Neural crest cell (in vitro differentiated cells): ENCODE data around the gene WNK2. TPM values are rescaled to one million over a fixed set of nuclear protein-coding genes. Genes with fewer than 3 reads are reported as not detected.
A peak's percentile ranks its signal among the peaks of the same experiment; 100 is the strongest.

Experiments used
- DNase-seq: peaks from one replicate; pipeline ENCODE4 v3.0.0; 2021; ENCODE audit warnings: low read depth, mixed read lengths, low spot score
- H3K27ac Mint-ChIP-seq: one replicate; pipeline ENCODE4 v1.8.0; 2021; ENCODE audit warnings: mild to moderate bottlenecking, mixed read lengths; ENCODE audit not compliant: unreplicated experiment
- H3K27me3 Mint-ChIP-seq: 2 replicates; pipeline ENCODE4 v1.8.0; 2021; ENCODE audit warnings: low read depth, mild to moderate bottlenecking, mixed read lengths
- H3K36me3 Mint-ChIP-seq: 2 replicates; pipeline ENCODE4 v1.8.0; 2021; ENCODE audit warnings: low read depth, mild to moderate bottlenecking, mixed read lengths
- H3K4me1 Mint-ChIP-seq: 2 replicates; pipeline ENCODE4 v1.8.0; 2021; ENCODE audit warnings: mixed read lengths
- H3K4me3 Mint-ChIP-seq: one replicate; pipeline ENCODE4 v1.8.0; 2021; ENCODE audit warnings: mild to moderate bottlenecking, mixed read lengths
- H3K9me3 Mint-ChIP-seq: 2 replicates; pipeline ENCODE4 v1.8.0; 2021; ENCODE audit warnings: mixed read lengths
- CTCF ChIP-seq: fragments of 200-600 bp; sonication (generic); conservative IDR thresholded peaks from 2 replicates; pipeline ENCODE4 v1.5.0; 2021; ENCODE audit warnings: antibody characterized with exemption, mild to moderate bottlenecking
- total RNA-seq: library from RNA; stranded (reverse); gene quantifications from 2 replicates; pipeline ENCODE4 v1.2.1, GENCODE V29; 2021

Gene WNK2
- total RNA-seq, 1 donor from 2014 or later, result 27.8 TPM

GRCh38 chr9:93156475-93157008 is 27.4 kb upstream of the WNK2 start:
- TF ChIP-seq CTCF, result no peak
- H3K36me3 Mint-ChIP-seq, result no peaks in the 10 kb centered on the region
- no peak for DNase-seq
- H3K9me3 Mint-ChIP-seq, result no peaks in the 10 kb centered on the region
- no peak overlapping the region for H3K4me3 Mint-ChIP-seq
- no peak overlapping the region for H3K27ac Mint-ChIP-seq
- H3K27me3 Mint-ChIP-seq, result no peaks in the 10 kb centered on the region
- peaks cover 6% of the 10 kb centered on the region for H3K4me1 Mint-ChIP-seq

GRCh38 chr9:93159601-93160471 is 24.1 kb upstream of the WNK2 start:
- DNase-seq, result peak; percentile 93
- H3K4me3 Mint-ChIP-seq, result no peak overlapping the region
- no peaks in the 10 kb centered on the region for H3K9me3 Mint-ChIP-seq
- no peaks in the 10 kb centered on the region for H3K27me3 Mint-ChIP-seq
- peaks cover 15% of the 10 kb centered on the region for H3K4me1 Mint-ChIP-seq
- no peaks in the 10 kb centered on the region for H3K36me3 Mint-ChIP-seq
- peak; percentile 98 for TF ChIP-seq CTCF
- no peak overlapping the region for H3K27ac Mint-ChIP-seq

- H3K4me1 Mint-ChIP-seq, result peaks cover 15% of the 10 kb centered on the region
- no peaks in the 10 kb centered on the region for H3K9me3 Mint-ChIP-seq
- no peak overlapping the region for H3K4me3 Mint-ChIP-seq
- H3K27ac Mint-ChIP-seq, result no peak overlapping the region
- no peak for TF ChIP-seq CTCF
- H3K36me3 Mint-ChIP-seq, result no peaks in the 10 kb centered on the region
- no peaks in the 10 kb centered on the region for H3K27me3 Mint-ChIP-seq
- DNase-seq, result no peak
Observed at GRCh38 chr9:93161786-93162562, 22.0 kb upstream of the WNK2 start.

- H3K27me3 Mint-ChIP-seq, result no peaks in the 10 kb centered on the region
- H3K4me3 Mint-ChIP-seq, result no peak overlapping the region
- no peak overlapping the region for H3K27ac Mint-ChIP-seq
- peaks cover 15% of the 10 kb centered on the region for H3K4me1 Mint-ChIP-seq
- H3K36me3 Mint-ChIP-seq, result no peaks in the 10 kb centered on the region
- no peak for TF ChIP-seq CTCF
- DNase-seq, result no peak
- H3K9me3 Mint-ChIP-seq, result no peaks in the 10 kb centered on the region
Observed at GRCh38 chr9:93164085-93164484, 19.9 kb upstream of the WNK2 start.

- DNase-seq, result no peak
- TF ChIP-seq CTCF, result no peak
- Mint-ChIP-seq H3K4me1 (peaks cover 8% of the 10 kb centered on the region), H3K4me3 (no peak overlapping the region), H3K27ac (no peak overlapping the region), H3K9me3 (no peaks in the 10 kb centered on the region), H3K36me3 (no peaks in the 10 kb centered on the region), H3K27me3 (no peaks in the 10 kb centered on the region)
Observed at GRCh38 chr9:93166699-93167098, 17.2 kb upstream of the WNK2 start.
